NCI-H2171 (cell line): Measurements from ENCODE around the gene LRRC74B.
"Not testable (repeated sequence)": the region's sequence is repeated elsewhere in the genome, so short reads cannot be mapped to it uniquely, and the experiment has no call there.

Source experiments
- DNase-seq: peaks from one replicate; lab custom pipeline; 2025; lab: John Stamatoyannopoulos, UW

Gene LRRC74B

GRCh38 chr22:21054714-21055563, 9.2 kb downstream of the LRRC74B start:
- DNase-seq: no peak

- no peak for DNase-seq
These were observed 9.8 kb downstream of the LRRC74B start for GRCh38 chr22:21055564-21055834.

- no peak for DNase-seq
These were observed 10.2 kb downstream of the LRRC74B start for GRCh38 chr22:21055880-21056319.

- DNase-seq: not testable (repeated sequence)
These were observed 14.6 kb downstream of the LRRC74B start for GRCh38 chr22:21060363-21060762.

GRCh38 chr22:21061660-21062321, 16.0 kb downstream of the LRRC74B start:
- not testable (repeated sequence) for DNase-seq

GRCh38 chr22:21064425-21064824, 18.7 kb downstream of the LRRC74B start:
- not testable (repeated sequence) for DNase-seq

- DNase-seq: no peak
These were observed 19.4 kb downstream of the LRRC74B start for GRCh38 chr22:21064917-21065864.

- DNase-seq: no peak
These were observed 21.5 kb downstream of the LRRC74B start for GRCh38 chr22:21067075-21067900.

GRCh38 chr22:21067901-21068680, 22.3 kb downstream of the LRRC74B start:
- DNase-seq: no peak

- no peak for DNase-seq
These were observed 23.0 kb downstream of the LRRC74B start for GRCh38 chr22:21068681-21069276.

GRCh38 chr22:21069375-21069774, 23.6 kb downstream of the LRRC74B start:
- DNase-seq: no peak

GRCh38 chr22:21070690-21071615, 25.2 kb downstream of the LRRC74B start:
- DNase-seq: no peak

- DNase-seq: not testable (repeated sequence)
These were observed 26.1 kb downstream of the LRRC74B start for GRCh38 chr22:21071796-21072195.

- no peak for DNase-seq
These were observed 27.3 kb downstream of the LRRC74B start for GRCh38 chr22:21073023-21073422.

GRCh38 chr22:21073482-21073881, 27.7 kb downstream of the LRRC74B start:
- DNase-seq: no peak

GRCh38 chr22:21074102-21074715, 28.5 kb downstream of the LRRC74B start:
- DNase-seq: no peak

- no peak for DNase-seq
These were observed 29.9 kb downstream of the LRRC74B start for GRCh38 chr22:21075516-21076138.

- DNase-seq: no peak
These were observed 31.3 kb downstream of the LRRC74B start for GRCh38 chr22:21076912-21077625.
